Measurements from ENCODE around the gene TASOR.

Gene TASOR

GRCh38 chr3:56681984-56682461, 1.0 kb downstream of the TASOR start:
- no peak for DNase-seq

DNA sequence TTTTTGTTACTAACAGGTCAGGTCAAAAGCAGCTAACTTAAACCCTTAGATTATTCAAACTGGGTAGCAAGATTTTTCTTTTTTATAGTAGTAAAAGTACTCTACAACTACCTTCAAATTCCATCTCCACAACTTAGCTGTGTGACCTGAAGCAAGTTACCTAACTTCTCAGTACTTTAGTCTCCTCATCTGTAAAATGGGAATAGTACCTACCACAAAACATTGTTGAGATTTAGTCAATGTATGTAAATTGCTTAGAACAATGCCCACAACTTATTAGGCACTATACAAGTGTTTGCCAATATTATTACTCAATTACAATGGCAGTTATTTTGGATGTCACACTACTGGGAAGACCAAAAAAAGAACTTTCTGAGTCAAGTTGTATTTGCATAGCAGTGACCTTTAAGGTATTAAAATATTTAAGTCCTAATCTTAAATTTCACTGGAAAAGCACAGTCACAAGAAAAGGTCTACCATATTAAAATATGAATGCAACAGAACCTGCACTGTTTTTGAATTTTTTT, 2.9 kb downstream of the TASOR start:
- DNase-seq, result no peak

GRCh38 chr3:56677286-56677685, 5.8 kb downstream of the TASOR start:
- DNase-seq, result no peak

- no peak for DNase-seq
Measured at GRCh38 chr3:56673781-56674457, 9.1 kb downstream of the TASOR start.

DNA sequence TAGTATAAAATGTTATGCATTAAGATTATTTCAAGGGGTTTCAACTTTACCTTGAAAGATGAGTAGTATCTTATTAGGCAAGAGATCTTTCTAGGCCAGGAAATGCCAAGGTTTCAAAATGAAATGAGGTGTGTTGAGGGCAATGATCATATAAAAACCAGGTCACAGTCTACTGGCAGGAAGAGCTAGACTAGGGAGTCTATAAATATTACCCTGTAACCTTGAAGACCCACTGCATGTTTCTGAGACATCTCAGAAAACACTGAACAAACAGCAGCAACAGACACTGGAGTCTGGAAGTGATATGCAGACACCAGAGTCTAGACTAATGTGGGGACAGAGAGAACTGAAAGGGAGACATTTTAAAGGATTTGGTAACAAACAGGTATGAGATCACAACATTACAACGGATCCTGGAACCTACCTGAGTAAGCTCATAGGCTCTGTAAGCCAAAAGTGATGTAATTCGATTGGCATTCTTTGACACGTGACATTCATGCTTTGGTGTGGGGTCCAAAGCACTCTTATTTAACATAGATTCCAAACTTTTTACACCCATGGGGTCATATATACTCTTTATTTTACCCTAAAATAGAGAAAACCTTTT, 15.0 kb downstream of the TASOR start:
- DNase-seq, result no peak

- no peak for DNase-seq
Measured at GRCh38 chr3:56664823-56665222, 18.2 kb downstream of the TASOR start.

DNA sequence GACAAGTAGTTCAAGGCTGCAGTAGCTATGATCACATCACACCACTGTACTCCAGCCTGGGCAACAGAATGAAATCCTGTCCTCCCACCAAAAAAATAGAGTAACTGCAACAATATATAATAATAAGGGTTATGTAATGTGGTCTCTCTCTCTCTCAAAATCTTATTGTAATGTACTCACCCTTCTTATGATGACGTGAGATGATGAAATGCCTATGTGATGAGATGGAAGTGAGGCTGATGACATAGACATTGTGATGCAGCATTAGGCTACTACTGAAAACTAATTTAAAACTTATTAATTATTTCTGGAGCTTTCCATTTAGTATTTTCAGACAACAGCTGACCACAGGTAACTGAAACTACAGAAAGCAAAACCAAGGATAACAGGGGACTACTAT, 27.4 kb downstream of the TASOR start:
- no peak for DNase-seq

- DNase-seq, result no peak
Measured at GRCh38 chr3:56654460-56654859, 28.6 kb downstream of the TASOR start.

DNA sequence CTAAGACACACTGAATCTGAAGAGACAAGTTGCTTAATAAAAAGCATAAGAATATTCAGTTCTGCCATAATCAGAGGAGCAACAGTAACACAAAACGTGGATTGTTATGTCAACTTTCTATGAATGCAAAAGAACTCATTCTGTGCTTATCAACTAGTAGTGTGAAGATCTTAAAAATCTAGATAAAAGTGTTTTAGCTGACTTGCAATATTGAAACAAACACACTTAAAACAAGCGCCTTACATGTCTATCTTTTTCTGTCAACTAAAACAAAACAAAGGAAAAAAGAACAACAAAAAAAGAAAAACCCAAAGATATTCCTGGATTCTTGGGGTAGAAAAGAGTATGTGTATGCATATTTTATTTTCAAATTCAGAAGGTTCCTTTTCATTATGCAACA, 37.7 kb downstream of the TASOR start:
- DNase-seq, result no peak

DNA sequence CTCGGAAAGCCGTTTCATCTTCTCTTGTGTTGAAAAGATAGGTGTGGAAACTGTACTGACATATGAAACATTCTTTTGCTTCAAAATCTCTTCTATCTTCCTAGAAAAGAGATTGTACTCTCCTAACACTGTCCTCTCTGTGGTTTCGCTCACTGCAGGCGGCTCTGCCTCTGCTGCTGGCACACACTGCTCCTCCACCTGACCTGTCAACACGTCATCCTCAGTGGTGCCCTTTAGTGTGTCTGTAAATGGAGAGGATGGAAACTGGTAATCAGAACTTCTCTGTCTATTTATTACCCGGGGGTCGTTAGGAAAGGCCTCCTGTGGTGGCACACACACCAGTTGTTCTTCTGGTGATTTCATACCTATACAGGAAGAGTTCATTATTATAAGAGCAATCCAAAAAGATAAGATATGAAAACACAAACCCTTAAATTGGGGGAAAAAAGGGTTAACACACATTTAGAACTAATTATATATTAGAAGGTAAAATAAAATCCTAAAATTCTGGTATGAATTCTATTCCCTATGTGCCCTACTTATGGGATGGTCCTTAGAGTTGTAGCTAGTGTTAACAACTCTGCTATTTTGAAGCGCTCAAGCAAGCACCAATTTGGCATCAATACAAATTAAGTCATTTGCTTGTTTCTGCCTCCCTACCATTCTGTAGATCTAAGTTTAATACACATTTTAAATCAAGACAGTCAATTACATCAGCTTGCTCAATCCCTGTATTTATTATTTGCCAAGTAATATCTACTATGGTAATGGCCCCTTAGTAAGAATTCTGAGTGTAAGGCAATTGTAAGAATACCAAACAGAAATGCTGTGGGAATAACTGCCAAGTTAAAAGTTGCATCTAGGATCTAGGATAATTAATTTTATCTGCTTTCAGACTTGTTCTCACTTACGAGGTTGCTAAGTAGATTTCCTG, 49.2 kb downstream of the TASOR start:
- DNase-seq, result no peak
